PC-9 (cell line): ENCODE data around the gene MMP24. TPM values are rescaled to one million over a fixed set of nuclear protein-coding genes. Genes with fewer than 3 reads are reported as not detected.
A peak's percentile ranks its signal among the peaks of the same experiment; 100 is the strongest.

ENCODE experiments used
- BruUV-seq: library from RNA; stranded (reverse); fragments of 400-500 nt; replicated peaks from 2 replicates; lab custom pipeline; 2021; lab: Mats Ljungman, UMichigan
- CTCF ChIA-PET: fragments of 300-600 bp; sonication (Branson Sonifier 250); formaldehyde crosslinking; loops from one replicate; lab custom pipeline; 2022; ENCODE audit warnings: antibody characterized with exemption; lab: Charles Lee
- POLR2A ChIA-PET: fragments of 300-600 bp; sonication (Branson Sonifier 250); formaldehyde crosslinking; loops from one replicate; lab custom pipeline; 2022; ENCODE audit warnings: antibody characterized with exemption; ENCODE audit not compliant: unreplicated experiment; lab: Charles Lee
- DNase-seq, 2 experiments: peaks; one replicate each; pipeline versions ENCODE4 v3.0.0 to v3.0.0-alpha.2; 2015 to 2022; ENCODE audit warnings: mixed read lengths in 1 of 2
- H2AFZ ChIP-seq: fragments of 200-600 bp; sonication (generic); 2 replicates; pipeline ENCODE4 v1.8.1; 2017; ENCODE audit warnings: antibody characterized with exemption
- H3F3A ChIP-seq: fragments of 200-600 bp; sonication (generic); 2 replicates; pipeline ENCODE4 v1.8.1; 2017; ENCODE audit warnings: antibody characterized with exemption, mild to moderate bottlenecking, low read depth; ENCODE audit not compliant: insufficient read depth
- H3K27ac ChIP-seq: fragments of 200-600 bp; sonication (generic); 2 replicates; pipeline ENCODE4 v1.6.1; 2016; ENCODE audit warnings: mixed run types
- H3K27me3 ChIP-seq: fragments of 200-600 bp; sonication (generic); 2 replicates; pipeline ENCODE4 v1.6.1; 2016; ENCODE audit warnings: low read depth, mixed run types; ENCODE audit not compliant: insufficient read depth
- H3K36me3 ChIP-seq: fragments of 200-600 bp; sonication (generic); 2 replicates; pipeline ENCODE4 v1.6.1; 2016; ENCODE audit warnings: low read depth, mixed run types
- H3K4me1 ChIP-seq: fragments of 200-600 bp; sonication (generic); replicated peaks from 2 replicates; pipeline ENCODE4 v1.6.1; 2016; ENCODE audit warnings: mixed run types; ENCODE audit not compliant: insufficient read depth
- H3K4me2 ChIP-seq: fragments of 200-600 bp; sonication (generic); 2 replicates; pipeline ENCODE4 v1.6.1; 2017; ENCODE audit warnings: mixed run types
- H3K4me3 ChIP-seq: fragments of 200-600 bp; sonication (generic); 2 replicates; pipeline ENCODE4 v1.6.1; 2016; ENCODE audit warnings: mixed run types
- H3K79me2 ChIP-seq: fragments of 200-600 bp; sonication (generic); 2 replicates; pipeline ENCODE4 v1.6.1; 2017; ENCODE audit warnings: low read depth, mixed run types
- H3K9me2 ChIP-seq: fragments of 200-600 bp; sonication (generic); 2 replicates; pipeline ENCODE4 v1.8.1; 2017; ENCODE audit warnings: mild to moderate bottlenecking; ENCODE audit not compliant: insufficient read depth
- H3K9me3 ChIP-seq: fragments of 200-600 bp; sonication (generic); 2 replicates; pipeline ENCODE4 v1.8.1; 2016; ENCODE audit warnings: low read depth; ENCODE audit not compliant: insufficient read depth
- H4K20me1 ChIP-seq: fragments of 200-600 bp; sonication (generic); 2 replicates; pipeline ENCODE4 v1.8.1; 2017; ENCODE audit not compliant: insufficient read depth
- CTCF ChIP-seq: fragments of 200-600 bp; sonication (generic); conservative IDR thresholded peaks from 2 replicates; pipeline ENCODE4 v1.6.1; 2017; ENCODE audit warnings: mixed run types, antibody characterized with exemption, mild to moderate bottlenecking, moderate library complexity
- EZH2 ChIP-seq: fragments of 200-600 bp; sonication (generic); IDR thresholded peaks from 2 replicates; pipeline ENCODE4 v1.8.0; 2017; ENCODE audit warnings: antibody characterized with exemption, low read depth
- intact Hi-C: fragments of 100-400 bp; cut with micrococcal nuclease; formaldehyde crosslinking; loops from one replicate; pipeline ENCODE4 v1.10.0; 2022; ENCODE audit not compliant: unreplicated experiment
- total RNA-seq: library from RNA; stranded (reverse); gene quantifications from 2 replicates; pipeline ENCODE4 v1.2.3, GENCODE V29; 2021

The MMP24 gene
- total RNA-seq, 1 experiment from 2014 or later = 0.48 TPM

GRCh38 chr20:35303382-35303734, 76.9 kb downstream of the MMP24 start:
- BruUV-seq = no TSS peak

GRCh38 chr20:35303735-35304491, 77.4 kb downstream of the MMP24 start:
- H3K36me3 ChIP-seq = no peaks in the 10 kb centered on the region

More at GRCh38 chr20:35303382-35303734, 76.9 kb downstream of the MMP24 start:
- Histone ChIP-seq H3K79me2 (no peaks in the 10 kb centered on the region), H3K4me1 (peaks cover 68% of the 10 kb centered on the region), H2AFZ (no peak overlapping the region), H3K4me2 (peak overlapping the region; percentile 54; the same call in 1 of the 2 replicates), H3F3A (peaks cover 50% of the 10 kb centered on the region), H3K27me3 (no peaks in the 10 kb centered on the region), H4K20me1 (no peaks in the 10 kb centered on the region), H3K9me3 (no peaks in the 10 kb centered on the region), H3K36me3 (no peaks in the 10 kb centered on the region), H3K27ac (peak overlapping the region; percentile 33; the same call in 1 of the 2 replicates), H3K9me2 (no peaks in the 10 kb centered on the region), H3K4me3 (no peak overlapping the region)
- DNase-seq = no peak
- intact Hi-C loops = loop anchor here (1.0 kb wide), 1 partner anchor 136 kb away; no protein-coding TSS in a partner anchor
- CTCF ChIA-PET = interaction anchor here (0.5 to 1.2 kb wide), 6 partner anchors 14 to 361 kb away, joined by 3 to 4 read pairs (median 3); partner anchors contain the start of genes CEP250, CPNE1 and RBM12
- POLR2A ChIA-PET = interaction anchor here (0.6 kb wide), 2 partner anchors 16 to 152 kb away, joined by 3 to 8 read pairs; partner anchors contain the start of gene CEP250
- TF ChIP-seq EZH2 (no peak), CTCF (no peak)

More at GRCh38 chr20:35303735-35304491, 77.4 kb downstream of the MMP24 start:
- H3K9me3 ChIP-seq = no peaks in the 10 kb centered on the region
- DNase-seq = peak; percentile 79 to 90
- no peaks in the 10 kb centered on the region for H3K79me2 ChIP-seq
- TF ChIP-seq EZH2 = no peak
- peak; percentile 95 for TF ChIP-seq CTCF
- ChIA-PET POLR2A (interaction anchor here (0.6 kb wide), 1 partner anchor 17 kb away, joined by 3 read pairs; no protein-coding TSS in a partner anchor), CTCF (interaction anchor here (0.5 to 1.3 kb wide), 8 partner anchors 14 to 361 kb away, joined by 3 to 8 read pairs (median 4); partner anchors contain the start of genes CEP250, CPNE1 and RBM12)
- BruUV-seq = no TSS peak
- H3F3A ChIP-seq = peaks cover 56% of the 10 kb centered on the region
- H3K4me1 ChIP-seq = peaks cover 73% of the 10 kb centered on the region
- H3K4me2 ChIP-seq = peak overlapping the region; percentile 54
- H3K27me3 ChIP-seq = no peaks in the 10 kb centered on the region
- H2AFZ ChIP-seq = no peak overlapping the region
- H4K20me1 ChIP-seq = no peaks in the 10 kb centered on the region
- no peaks in the 10 kb centered on the region for H3K9me2 ChIP-seq
- intact Hi-C loops = loop anchor here (1.0 to 2.0 kb wide), 5 partner anchors 23 to 143 kb away; partner anchors contain the start of gene MMP24OS
- peak overlapping the region; percentile 92 for H3K27ac ChIP-seq
- H3K4me3 ChIP-seq = no peak overlapping the region
